GM18526 (cell line): Measurements from ENCODE around the gene PCED1A.

ENCODE experiments used
- POLR2A ChIP-seq: IDR thresholded peaks from 3 replicates; pipeline ENCODE4 v1.6.1; 2011; ENCODE audit not compliant: insufficient read length; ENCODE audit errors: extremely low read depth

The PCED1A gene

DNA sequence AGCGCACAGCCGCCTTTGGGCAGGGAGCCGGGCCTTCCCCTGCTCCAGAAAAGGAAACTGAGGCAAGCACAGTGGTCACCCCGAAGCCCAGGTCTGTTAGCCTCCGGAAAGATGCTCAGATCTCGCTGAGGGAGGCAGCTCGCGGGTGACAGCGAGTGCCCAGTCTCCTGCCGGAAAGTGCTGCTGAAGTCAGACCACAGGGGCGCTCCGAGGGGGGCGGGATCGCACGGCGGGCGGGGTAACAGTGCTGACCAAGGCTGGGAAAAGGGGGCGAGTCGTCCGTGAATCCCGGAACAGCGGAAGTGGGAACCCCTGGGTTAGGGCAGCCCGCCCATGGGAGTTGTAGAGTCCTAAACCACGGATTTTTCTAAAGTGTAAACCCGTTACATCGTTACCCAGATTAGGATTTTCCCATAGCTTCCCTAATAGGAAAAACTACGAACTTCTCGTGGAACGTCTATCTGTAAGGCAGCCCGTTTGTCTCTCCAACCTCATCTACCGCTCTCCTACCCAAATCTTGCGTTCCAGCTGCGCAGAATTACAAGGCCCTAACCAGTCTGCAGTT is 594 bp upstream of the PCED1A start:
- TF ChIP-seq POLR2A = no peak

DNA sequence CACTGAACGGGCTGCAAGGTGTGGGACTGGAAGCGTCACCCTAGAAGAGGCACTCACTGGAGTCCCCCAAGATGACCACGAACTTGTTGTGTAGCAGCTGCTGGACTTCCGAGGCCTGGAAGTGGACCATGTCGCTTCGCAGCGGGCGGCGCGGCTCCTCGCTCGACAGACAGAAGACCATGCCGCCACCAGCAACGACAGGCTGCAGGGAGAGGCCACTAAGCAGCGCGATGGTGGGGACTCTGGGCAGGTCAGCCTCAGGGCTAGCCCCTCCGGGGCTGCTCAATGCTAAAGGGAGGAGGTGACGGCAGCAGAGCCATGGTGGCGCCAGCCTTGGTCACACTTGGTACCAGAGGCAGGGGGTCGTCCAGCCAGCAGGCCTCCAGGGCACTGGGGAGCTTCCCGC is 720 bp downstream of the PCED1A start:
- TF ChIP-seq POLR2A = no peak

DNA sequence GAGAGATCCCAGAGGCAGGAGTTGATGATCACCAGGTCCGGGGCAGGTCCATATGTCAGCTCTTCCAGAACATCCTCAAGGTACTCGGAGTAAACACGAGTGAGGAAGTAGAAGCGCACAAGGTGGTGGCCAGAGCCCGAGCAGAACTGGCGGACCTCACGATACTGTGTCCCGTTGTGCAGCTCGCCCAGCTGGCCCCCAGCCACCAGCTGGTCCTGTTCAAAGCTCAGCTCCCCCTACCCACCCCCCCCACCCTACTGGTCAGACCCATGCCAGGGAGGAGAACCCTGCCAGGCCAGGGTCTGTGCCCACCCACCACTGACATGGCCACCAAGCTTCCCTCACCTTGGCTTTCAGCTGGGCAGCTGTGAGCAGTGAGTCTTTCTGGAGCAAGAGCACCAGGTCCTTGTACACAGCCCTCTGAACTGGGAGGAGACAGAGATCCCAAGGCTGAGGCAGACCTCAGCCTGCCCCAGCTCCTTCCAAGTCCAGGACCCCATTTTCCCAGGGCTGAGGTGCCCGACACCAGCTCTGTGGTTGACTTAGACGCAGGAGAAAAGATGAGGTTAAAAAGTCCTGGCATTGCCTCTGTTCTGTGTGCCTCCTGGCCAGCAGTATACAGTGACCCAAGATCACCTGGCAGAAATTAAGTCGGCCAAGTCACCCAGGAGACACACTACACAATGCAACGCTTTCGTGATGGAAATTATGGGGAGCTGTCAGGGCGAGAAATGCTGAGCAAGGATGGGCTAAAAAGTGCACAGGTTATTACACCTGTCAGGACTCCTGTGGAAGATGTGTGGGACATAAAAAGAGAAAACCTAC is 1.4 kb downstream of the PCED1A start:
- TF ChIP-seq POLR2A = no peak

DNA sequence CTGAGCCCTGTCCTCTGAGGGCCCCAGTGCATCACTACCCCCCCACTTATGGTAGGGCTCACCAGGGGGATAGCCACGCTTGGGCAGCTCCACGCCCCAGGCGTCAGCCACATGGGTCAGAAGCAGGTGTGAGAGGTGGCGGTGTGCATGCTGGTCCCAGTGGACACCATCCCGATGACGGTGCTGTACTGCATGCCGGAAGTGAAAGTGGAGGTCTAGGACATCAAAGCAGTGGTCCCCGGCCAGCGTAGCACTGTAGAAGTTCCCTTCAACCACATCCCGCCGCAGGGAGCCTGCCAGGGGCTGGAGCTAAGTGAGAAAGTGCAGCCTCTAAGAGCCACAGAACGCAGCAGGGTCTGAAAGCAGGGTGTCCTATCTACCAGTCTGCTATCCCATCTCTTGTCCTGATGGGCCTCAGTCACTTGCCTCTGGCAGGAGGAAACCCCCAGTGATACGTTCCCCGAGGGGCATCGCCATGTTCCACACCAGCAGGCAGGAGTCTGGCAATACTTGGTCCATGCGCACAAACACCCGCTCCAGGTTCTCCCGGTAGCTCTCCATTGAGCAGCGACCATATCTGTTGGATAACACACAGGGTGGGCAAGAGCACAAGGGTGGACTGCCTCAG is 2.2 kb downstream of the PCED1A start:
- TF ChIP-seq POLR2A = no peak

DNA sequence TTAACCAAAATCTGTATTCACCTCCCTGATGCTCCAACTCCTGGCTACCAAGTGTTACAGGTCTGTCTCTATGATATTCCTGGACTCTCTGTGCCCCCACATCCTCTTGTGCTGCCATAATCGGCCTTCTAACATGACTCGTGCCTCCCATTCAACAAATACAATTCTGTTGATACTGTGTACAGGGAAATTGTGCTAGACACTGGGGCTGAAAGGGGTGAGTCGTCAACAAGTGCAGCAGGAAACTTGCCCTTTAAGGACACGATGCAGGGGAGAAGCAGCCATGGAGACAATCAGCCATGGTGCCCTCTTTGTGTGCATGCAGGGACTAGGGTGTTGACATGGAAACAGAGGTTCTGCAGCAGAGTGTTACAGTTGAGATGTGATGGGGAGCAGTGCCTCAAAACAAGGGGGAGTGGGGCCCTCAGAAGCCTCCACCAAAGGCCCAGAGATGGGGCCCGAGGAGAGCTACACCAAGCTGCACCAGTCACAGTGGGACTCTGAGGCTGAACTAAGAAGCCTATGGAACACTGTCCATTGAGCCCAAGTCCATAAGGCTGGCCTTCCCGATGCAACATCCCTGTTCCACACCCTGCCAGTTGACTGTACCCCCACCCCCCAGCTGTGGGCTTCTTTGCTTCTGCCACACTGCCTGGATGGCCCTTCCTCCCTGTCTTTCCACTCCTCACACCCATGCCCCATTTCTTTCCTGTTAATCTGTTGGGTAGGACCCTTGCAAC is 3.1 kb downstream of the PCED1A start:
- TF ChIP-seq POLR2A = no peak

DNA sequence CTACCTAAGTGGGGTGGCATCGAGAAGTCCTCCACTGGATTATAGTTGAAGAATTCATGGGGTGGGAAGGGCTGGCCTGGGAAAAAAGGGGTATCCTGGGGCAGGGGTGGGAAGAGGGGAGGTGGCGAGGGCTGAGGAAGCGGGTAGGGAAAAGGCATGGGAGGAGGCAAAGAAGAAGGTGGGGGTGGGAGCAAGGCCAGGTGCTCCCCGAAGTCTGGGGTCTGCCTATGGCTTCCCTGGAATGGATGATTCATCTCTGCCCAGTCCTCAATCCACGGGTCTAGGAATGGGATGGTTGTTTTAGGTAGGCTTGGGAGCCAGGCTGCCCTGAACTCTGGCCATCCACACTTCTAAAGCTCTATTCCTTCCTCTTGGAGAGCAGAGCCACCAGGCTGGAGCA is 4.4 kb downstream of the PCED1A start:
- TF ChIP-seq POLR2A = no peak

DNA sequence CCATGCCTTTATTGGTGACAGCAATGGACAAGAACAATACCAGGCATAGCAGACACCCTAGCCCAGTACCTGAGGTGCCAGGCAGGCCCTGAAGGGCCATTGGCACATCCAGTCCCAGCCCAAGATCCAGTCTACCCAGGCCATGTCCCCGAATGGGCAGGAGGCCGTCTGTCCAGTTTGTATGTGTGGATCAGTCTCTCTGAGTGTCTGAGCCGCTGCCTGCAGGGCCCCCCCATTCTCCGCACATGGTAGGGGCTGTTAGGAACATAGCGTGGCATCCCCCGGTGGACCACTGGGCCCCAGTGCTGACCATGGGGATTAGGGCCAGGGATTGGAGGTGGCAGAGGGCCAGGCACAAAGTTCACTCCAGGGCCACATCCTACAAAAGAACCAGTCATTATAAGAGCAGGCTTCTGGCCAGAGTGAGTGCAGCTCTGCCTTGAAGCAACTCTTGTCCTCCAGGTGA is 5.1 kb downstream of the PCED1A start:
- no peak for TF ChIP-seq POLR2A

DNA sequence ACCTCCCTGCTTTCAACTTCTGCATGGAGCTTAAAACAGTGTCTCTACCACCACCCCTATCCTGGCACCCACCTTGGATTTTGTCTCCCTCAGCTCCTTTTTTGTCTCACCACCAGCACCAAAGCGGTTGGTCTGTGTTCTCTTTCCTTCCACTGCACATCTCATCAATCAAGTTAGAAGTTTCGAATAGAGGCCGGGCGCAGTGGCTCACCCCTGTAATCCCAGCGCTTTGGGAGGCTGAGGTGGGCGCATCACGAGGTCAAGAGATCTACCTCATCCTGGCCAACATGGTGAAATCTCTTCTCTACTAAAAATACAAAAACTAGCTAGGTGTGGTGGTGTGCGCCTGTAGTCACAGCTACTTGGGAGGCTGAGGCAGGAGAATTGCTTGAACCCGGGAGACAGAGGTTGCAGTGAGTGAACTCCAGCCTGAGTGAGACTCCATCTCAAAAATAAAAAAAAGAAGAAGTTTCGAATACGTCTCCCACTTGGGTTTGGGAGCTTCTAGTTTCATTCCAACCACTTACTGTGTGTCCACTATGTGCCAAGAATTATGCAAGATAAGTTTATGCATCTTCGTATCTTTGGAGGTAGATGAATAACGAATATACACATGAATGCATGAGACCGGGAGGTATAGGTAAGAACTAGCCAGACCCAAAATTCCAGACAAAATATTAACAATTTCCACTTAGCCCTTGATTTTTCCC is 5.9 kb downstream of the PCED1A start:
- no peak for TF ChIP-seq POLR2A

DNA sequence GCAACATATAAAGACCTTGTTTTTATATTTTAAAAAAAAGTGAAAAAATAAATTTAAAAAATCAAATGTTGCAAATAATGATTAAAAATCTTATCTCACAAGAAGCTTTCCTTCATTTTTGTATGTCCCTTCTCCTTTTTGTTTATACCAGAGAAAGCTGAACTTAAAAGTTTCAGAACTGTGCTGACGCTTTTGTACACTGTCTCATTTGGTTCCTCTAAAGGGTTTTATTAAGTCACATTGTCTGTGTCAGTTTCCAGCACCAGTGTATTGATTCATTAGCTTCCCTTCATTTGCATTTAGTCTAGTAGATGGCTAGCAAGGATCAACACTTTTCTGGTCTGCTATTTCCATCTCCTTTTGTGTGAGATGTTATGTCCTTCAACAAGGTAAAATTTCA is 6.7 kb downstream of the PCED1A start:
- no peak for TF ChIP-seq POLR2A

DNA sequence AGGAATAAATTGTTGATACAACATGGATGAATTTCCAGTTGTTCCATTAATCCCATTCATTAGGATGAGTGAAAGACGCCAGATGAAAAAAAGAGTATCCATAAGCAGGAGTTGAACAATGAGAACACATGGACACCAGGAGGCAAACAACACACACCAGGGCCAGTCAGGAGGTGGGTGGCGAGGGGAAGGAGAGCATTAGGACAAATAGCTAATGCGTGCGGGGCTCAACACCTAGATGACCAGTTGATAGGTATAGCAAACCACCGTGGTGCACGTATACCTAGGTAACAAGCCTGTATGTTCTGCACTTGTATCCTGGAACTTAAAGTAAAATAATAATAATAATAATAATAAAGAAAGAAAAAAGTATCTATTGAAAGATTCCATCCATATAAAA is 11.1 kb downstream of the PCED1A start:
- TF ChIP-seq POLR2A = no peak

DNA sequence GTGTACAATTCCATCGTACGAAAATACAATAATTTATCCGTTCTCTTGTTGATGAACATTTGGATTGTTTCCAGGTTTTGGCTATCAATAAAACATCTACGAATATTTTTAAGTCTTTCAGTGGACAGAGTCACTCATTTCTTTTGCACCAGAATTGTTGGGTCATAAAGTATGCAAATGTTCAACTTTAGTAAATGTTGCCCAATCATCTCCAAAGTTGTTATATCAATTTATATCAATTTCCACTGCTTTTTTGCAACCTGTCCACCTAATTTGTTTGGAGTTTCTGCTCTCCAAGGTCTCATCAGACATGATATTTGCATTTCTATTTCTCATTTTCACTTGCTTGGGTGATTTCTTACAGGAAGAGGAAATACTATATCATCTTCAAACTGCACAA is 13.8 kb downstream of the PCED1A start:
- TF ChIP-seq POLR2A = no peak

DNA sequence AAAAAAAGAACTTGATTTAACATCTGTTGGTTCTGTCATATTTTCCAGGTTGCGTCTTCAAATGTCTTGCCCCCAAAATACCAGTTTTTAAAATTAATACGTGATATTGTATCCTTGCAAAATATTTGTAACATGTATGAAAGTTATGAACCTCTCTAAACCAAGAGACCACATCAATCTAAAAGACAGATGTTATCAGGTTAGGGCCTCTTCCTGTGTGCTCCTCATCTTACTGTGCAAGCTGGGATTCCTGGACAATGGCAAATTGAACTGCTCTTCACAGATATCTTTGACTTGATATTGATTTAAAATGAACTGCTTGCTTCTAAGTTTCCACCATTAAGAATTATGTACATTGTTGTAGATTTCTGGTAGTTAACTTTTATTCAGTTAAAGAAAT is 14.7 kb downstream of the PCED1A start:
- no peak for TF ChIP-seq POLR2A

DNA sequence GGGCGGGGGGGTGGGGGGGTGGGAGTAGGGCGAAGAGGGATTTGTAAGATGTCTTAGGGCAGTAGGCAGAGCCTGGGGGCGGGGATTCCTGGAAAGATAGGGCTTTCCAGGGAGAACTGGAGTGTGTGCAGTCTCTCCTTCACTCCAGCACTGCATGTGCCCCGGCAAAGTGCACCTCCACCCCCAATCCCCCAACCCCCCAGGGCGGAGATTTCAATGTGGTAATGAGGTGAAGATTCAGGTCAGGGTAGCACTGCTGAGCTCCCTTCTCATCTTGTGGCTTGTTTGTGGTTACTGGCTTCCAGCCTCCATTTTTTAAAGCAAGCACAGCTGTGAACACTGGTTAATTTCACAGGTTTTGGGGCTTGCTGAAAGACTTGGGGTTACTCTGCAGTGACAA is 18.4 kb downstream of the PCED1A start:
- TF ChIP-seq POLR2A = no peak

DNA sequence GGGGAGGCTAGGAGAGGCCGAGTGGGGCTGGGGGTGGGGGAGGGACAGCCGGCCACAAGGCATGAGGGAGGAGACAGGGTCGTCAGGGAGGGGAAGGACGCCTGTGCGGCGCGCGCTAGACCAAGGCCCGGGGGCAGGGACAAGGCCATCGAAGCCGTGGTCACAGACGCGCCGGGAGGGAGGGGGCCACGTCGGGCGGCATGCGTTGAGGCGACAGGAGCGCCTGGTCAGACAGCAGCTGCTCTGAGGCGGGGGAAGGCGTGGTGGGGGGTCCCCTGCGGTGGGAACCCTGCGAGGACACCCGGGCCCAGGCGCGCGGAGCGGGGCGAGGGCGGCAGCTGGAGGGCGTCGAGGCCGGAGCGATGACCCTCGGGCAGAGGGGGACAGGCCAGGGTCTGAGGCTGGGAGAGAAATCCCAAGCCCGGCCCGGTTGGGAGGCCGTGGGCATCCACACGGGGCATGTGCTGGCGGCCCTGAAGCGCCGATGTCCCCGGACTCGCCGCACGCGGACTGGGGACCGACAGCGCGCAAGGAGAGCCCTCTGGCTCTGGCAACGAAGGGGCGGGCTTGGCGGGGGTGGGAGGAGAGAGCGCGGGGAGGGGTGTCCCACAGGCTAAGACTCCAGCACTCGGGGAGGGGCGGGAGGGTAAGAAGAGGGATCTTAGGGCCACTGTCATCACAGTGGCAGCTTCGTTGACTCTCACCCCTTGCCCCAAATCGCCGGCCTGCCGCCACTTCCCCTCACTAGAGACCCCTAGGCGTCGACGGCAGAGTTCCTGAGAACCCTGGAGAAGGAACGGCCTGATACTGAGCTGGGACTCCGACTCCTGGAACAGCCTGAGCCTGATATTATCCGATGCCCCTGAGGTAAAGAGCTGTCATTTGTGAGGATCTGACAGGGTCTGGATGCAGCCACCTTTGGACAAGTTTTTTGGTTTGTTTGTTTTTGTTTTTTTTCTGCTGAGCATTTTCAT is 19.3 kb downstream of the PCED1A start:
- TF ChIP-seq POLR2A = no peak
